ENCODE measurements around the gene LETM1.

- no peak for TF ChIP-seq CTCF (IDR thresholded peaks at IDR 0.05)
- no peak for TF ChIP-seq EZH2 (IDR thresholded peaks at IDR 0.05)
Observed at GRCh38 chr4:1830642-1831228, 25.2 kb downstream of the LETM1 start.

All from neural progenitor cell (in vitro differentiated cells).